GM19452 (cell line): Measurements from ENCODE around the gene DVL2.

Experiments
- ATAC-seq: cut with Tn5 transposase; IDR thresholded peaks from one replicate; pipeline ENCODE4 v1.9.1; 2021; ENCODE audit not compliant: unreplicated experiment

Gene DVL2

GRCh38 chr17:7219812-7220592 lies 14.3 kb downstream of the DVL2 start, which contains the start of the genes ACADVL and DLG4:
ACADVL (plus strand) TSS chr17:7219938; CDS start chr17:7219985, 47 bp downstream.
DLG4 (minus strand) TSS chr17:7219836.
- peak; percentile 69 for ATAC-seq

GRCh38 chr17:7219229-7219811 lies 15.0 kb downstream of the DVL2 start:
- no peak for ATAC-seq

- no peak for ATAC-seq
These were observed 15.6 kb downstream of the DVL2 start for GRCh38 chr17:7218758-7219157.

GRCh38 chr17:7218166-7218565 lies 16.2 kb downstream of the DVL2 start:
- ATAC-seq = no peak

GRCh38 chr17:7217113-7217987 lies 17.0 kb downstream of the DVL2 start:
- ATAC-seq = no peak

- no peak for ATAC-seq
These were observed 17.8 kb downstream of the DVL2 start for GRCh38 chr17:7216242-7217112.

GRCh38 chr17:7215652-7216180 lies 18.6 kb downstream of the DVL2 start:
- ATAC-seq = no peak

- ATAC-seq = no peak
These were observed 19.1 kb downstream of the DVL2 start for GRCh38 chr17:7215136-7215638.

GRCh38 chr17:7214300-7215135 lies 19.8 kb downstream of the DVL2 start:
- peak; percentile 73 for ATAC-seq

- ATAC-seq = no peak
These were observed 20.4 kb downstream of the DVL2 start for GRCh38 chr17:7213895-7214299.

GRCh38 chr17:7211491-7212273 lies 22.6 kb downstream of the DVL2 start:
- ATAC-seq = no peak

GRCh38 chr17:7208754-7209460 lies 25.4 kb downstream of the DVL2 start:
- no peak for ATAC-seq

GRCh38 chr17:7208027-7208571 lies 26.2 kb downstream of the DVL2 start:
- ATAC-seq = no peak

- no peak for ATAC-seq
These were observed 27.0 kb downstream of the DVL2 start for GRCh38 chr17:7207120-7208001.

GRCh38 chr17:7205561-7205960 lies 28.8 kb downstream of the DVL2 start:
- no peak for ATAC-seq

GRCh38 chr17:7204828-7205461 lies 29.4 kb downstream of the DVL2 start:
- ATAC-seq = peak; percentile 80
